Activated T-cell treated with anti-CD3 and anti-CD28 coated beads for 48 hours (primary cell): ENCODE measurements around the gene SEPTIN1.

Experiments used
- DNase-seq: peaks from one replicate; pipeline ENCODE4 v3.0.0-alpha.2; 2020; ENCODE audit warnings: low read depth

Gene SEPTIN1, protein sequence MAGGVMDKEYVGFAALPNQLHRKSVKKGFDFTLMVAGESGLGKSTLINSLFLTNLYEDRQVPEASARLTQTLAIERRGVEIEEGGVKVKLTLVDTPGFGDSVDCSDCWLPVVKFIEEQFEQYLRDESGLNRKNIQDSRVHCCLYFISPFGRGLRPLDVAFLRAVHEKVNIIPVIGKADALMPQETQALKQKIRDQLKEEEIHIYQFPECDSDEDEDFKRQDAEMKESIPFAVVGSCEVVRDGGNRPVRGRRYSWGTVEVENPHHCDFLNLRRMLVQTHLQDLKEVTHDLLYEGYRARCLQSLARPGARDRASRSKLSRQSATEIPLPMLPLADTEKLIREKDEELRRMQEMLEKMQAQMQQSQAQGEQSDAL

DNA sequence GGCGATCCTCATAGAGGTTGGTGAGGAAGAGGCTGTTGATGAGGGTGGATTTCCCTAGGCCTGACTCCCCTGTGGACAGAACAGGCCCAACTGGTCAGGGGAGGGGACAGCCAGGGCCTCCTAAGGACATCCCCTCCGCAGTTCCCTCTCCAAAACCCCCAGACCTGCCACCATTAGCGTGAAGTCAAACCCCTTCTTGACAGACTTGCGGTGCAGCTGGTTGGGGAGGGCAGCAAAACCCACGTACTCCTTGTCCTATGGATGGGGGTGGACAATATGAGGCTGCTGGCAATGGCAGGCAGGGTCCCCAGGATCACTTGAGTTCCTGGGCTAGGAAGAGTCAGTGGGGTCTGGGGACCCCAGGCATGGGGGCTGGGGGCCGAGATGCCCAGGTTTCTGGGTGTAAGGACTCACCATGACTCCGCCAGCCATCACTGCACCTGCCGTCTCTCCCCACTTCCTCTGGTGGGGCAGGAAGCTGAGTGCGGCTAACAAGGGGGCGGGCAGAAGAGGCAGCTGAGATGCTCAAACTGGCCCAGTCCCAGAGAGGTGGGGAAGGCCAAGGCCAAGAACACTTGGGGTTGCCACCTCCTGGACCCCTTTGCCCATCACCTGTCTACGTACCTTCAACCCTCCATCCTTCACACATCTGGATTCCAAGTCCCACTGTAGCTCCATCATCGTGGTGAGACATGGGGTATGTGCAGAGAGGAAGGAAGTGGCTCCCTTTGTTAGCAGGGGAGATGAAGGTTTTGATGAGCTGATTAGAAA, at the start of gene SEPTIN1:
SEPTIN1 (minus strand) TSS at position 451 of the 771 bp plus-strand sequence; CDS start at position 432, 19 bp downstream.
- DNase-seq, result peak; percentile 69

DNA sequence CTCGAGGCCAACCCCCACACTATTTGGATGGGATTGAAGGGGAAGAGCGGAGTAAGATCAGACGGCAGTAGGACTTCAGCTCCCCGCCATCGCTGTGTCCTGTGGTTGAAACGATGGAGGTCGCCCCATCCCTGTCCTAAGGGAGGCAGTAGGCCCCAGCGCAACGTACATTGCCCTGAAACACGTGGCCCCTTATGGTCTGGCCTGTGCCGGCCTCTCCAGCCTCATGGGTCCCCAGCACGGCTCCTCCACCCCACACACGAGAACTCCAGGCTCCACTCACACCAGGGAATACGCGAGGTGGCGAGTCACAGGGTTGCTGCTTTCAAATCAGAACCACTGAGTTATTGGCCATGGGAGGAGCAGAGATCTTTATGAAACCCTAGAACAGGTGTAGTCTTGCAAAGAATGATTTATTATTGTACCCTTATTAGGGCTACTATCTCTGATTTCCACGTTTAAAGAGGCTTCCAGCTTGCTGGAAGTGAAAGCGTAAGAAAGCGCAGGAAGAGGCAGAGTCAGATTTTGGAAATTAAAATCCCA, 48.1 kb upstream of the SEPTIN1 start:
- DNase-seq, result no peak

DNA sequence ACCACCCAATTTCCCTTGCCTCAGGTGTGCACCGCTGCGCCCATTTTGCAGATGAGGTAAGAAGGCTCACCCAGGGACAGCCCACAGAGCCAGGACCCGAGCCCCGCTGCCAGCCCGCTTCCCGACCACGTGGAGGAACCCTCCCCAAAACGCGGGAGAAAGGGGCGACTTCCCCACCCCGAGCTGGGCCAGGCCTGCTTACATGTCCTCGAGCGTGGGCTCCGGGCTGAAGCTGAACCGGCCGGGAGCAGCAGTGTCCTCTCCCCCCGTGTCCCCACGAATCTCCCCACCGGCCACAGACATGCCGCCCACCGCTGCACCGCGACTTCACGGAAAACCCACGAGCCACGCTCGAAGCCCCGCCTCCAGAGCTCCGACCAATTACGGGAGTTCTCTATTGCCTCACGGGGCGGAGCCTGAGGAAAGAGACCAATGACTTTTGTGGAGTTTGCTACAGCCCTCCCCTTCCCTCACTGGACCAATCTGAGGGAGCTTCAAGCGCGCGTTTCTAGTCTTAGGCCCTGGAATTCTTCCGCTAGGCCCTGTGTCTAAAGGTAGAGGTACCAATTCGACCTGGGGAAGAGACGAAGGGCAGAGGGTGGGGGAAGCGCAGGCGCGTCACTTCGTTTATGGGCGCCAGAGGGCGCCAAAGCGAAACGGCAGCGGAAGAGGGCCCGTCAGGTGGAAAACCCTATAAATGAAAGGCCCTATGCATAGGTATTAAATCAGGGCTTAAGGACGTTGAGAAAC, 47.5 kb upstream of the SEPTIN1 start, which contains the start of gene DCTPP1:
DCTPP1 (minus strand) TSS at position 353 of the 750 bp plus-strand sequence; CDS start at position 303, 50 bp downstream.
- DNase-seq, result peak; percentile 93

DNA sequence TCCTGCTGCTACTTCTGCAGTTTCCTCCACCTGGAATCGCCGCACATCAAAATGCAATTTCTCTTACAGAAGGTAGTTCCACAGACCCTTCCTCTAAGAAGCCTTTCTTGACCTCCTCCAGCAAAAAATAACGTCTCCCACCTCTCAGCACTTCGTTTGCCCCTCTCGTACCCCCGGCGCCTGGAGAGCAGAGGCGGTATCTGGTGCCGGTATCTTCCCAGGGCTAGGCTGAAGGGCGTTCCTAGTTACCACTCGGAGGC, 47.0 kb upstream of the SEPTIN1 start:
- no peak for DNase-seq

DNA sequence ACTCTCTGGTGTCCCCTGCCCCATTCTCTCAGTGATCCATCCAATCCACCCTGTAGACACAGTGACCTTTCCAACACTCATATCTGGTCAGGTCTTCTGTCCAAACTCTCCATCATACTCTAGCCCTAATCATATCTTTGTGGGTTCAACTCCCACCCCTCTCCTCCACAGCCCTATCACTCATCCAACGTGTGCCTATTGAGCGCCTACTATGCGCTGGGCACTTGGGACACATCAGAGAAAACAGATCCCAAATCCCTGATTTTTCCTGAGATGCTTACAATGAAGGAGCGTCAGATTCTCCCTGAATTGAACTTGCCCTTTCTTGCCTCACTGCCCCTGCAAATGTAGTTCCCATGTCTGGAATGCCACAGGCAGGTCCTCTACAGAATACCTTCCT, 45.7 kb upstream of the SEPTIN1 start:
- DNase-seq, result no peak

DNA sequence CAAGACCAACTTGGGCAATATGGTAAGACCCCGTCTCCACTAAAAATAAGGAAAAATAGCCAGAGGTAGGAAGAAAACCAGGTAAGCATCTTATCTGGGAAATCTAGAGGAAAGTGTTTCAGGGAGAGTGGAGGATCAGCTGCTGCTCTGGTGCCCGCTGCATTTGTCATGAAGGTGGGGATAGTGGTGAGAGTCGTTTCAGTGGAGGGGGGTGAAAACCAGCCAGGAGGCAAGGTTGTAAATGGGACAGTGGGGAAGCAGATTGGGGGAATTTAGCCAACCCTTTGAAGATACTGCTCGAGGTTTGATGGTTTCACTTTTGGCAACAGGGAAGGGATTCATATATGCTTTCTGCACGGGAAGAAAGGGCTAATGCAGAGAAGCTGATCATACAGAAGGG, 38.6 kb upstream of the SEPTIN1 start:
- no peak for DNase-seq

DNA sequence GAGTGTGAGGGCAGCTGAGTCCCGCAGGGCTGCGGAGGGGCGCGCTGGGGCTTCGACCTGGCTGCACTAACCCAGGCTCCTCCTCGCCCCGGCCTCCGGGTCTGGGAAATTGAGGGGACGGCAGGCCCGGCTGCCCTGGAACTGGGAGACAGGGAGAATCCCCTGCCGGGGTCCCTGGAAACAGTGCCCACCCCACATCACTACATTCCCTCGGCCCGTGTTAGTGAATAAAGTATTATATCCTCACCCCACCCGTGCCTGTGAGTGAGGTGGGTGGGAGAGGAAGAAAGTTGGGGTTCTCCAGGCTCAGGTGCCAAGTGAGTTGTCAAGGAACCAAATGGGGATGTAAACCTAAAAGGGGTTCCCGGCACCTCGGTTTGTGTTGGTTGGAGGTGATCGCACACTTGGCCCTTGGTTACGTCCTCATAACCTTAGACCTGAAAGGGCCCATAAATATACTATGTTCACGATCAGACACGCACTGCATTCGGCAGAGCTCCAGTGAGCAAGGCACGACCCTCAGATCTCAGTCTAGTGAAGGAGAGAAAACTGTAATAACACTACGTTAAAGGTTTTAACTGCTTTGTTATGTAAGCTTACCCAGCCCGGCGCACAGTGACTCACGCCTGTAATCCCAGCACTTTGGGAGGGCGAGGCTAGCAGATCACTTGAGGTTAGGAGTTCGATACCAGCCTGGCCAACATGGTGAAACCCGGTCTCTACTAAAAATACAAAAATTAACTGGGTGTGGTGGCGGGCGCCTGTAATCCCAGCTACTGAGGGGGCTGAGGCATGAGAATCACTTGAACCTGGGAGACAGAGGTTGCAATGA, 36.2 kb upstream of the SEPTIN1 start:
- DNase-seq, result no peak

DNA sequence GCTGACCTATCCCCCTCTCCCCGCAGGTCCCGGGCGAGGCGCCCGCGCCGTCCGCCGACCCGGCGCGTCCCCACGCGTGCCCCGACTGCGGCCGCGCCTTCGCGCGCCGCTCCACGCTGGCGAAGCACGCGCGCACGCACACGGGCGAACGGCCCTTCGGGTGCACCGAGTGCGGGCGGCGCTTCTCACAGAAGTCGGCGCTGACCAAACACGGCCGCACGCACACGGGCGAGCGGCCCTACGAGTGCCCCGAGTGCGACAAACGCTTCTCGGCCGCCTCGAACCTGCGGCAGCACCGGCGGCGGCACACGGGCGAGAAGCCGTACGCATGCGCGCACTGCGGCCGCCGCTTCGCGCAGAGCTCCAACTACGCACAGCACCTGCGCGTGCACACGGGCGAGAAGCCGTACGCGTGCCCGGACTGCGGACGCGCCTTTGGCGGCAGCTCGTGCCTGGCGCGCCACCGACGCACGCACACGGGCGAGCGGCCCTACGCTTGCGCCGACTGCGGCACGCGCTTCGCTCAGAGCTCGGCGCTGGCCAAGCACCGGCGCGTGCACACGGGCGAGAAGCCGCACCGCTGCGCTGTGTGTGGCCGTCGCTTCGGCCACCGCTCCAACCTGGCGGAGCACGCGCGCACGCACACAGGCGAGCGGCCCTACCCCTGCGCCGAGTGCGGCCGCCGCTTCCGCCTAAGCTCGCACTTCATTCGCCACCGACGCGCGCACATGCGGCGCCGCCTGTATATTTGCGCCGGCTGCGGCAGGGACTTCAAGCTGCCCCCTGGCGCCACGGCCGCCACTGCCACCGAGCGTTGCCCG, 35.4 kb upstream of the SEPTIN1 start:
- peak; percentile 90 for DNase-seq

DNA sequence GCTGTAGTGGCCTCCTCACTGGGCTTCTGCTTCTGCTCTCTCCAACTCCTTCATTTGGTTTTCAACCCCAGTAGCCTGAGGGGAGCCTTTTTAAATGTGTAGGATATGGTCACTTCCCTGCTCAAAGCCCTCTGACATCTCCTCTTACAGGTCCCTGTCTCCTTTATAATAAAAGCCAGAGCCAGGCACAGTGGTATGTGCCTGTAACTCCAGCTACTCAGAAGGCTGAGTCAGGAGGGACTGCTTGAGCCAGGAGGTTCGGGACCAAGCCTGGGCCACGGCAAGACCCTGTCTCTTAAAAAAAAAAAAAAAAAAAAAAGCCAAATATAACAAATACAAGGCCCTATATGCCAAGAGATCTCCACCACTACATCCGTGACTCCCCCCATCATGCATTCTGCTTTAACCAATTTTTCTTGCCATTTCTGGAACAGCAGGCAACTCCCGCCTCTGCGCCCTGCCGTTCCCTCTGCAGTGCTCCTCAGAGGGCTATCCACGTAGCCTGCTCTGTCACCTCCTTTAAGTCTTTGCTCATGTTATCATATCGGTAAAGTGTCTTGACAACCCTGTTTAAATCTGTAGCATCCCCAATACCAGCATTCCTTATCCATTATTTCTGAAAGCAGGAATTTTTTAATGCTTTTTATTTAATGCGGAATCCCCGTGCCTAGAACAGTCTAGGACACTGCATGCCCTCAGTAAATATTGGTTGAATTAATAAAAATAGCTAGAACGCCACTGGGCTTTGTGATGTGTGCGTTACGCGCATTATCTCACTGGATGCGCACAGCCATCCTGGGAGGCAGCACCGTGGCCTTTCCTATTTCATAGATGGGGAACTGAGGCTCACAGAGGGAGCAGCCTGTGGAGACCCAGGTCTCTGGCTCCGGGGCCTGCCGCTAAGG, 34.5 kb upstream of the SEPTIN1 start:
- DNase-seq, result no peak

DNA sequence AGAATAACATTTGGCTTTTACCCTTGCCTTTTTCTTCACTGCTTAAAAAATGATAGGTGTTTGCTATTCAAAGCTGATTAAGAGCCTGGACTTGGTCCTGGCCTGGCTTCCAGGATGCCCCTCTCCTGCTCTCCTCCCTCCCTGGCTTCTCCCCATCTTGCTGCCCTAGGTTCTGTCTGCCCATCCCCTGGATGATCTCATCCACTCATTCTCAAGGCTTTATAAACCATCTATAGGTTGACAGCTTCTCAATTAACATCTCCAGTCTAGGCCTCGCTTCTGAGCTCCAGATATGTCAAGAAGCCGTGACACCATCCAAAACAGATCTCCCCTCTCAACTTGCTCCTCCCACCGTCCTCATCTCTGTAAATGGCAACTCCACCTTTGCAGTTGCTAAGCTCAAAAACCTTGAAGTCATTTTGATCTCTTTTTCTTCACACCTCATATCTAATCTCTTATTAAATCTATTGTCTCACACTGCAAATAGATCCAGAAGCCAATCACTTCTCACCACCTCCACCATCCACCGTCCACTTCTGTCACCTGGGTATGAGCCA, 33.8 kb upstream of the SEPTIN1 start:
- DNase-seq, result no peak

DNA sequence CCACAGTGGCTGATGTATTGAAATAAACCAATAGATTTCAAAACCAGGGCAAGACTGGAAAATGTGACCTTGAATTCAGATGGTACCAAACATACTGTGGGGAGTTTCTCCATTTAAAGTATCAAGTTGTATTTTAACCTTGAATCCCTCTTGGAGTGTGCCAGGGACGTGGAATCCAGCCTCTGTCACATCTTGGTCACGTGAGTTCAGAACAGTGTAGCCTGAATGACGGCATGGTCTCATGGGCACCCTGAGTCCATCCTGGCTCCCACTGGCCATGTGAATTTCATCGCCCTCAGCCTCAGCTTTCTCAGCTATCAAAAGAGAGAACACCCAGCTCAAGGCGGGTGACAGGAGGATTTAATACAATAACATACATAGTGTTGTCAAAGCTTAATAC, 31.8 kb upstream of the SEPTIN1 start:
- DNase-seq, result no peak

DNA sequence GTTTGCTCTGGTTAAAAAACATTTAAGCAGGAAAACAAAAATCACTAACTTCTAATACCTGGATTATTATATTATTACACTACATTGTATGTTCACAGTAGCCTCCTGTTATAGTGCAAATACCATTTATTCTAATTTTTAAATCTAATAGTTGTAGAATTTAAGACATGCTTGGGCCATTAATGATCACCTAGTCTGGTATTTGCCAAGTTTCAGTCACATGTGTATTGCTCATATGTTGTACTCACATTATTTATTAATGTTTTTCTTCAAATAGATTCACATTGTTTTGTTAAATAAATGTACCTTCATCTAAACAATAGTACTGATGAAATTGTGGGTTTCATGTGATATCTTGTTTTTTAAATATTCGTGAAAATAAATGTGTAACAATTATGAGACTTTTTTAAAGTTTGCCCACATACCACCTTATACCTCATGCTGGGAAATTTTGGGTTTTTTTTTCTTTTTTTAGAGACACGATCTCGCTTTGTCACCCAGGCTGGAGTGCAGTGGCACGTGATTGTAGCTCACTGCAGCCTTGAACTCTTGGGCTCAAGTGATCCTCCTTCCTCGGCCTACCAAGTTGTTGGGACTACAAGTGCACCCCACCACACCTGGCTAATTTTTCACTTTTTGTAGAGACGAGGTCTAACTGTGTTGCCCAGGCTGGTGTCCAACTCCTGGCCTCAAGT, 30.9 kb upstream of the SEPTIN1 start:
- no peak for DNase-seq

DNA sequence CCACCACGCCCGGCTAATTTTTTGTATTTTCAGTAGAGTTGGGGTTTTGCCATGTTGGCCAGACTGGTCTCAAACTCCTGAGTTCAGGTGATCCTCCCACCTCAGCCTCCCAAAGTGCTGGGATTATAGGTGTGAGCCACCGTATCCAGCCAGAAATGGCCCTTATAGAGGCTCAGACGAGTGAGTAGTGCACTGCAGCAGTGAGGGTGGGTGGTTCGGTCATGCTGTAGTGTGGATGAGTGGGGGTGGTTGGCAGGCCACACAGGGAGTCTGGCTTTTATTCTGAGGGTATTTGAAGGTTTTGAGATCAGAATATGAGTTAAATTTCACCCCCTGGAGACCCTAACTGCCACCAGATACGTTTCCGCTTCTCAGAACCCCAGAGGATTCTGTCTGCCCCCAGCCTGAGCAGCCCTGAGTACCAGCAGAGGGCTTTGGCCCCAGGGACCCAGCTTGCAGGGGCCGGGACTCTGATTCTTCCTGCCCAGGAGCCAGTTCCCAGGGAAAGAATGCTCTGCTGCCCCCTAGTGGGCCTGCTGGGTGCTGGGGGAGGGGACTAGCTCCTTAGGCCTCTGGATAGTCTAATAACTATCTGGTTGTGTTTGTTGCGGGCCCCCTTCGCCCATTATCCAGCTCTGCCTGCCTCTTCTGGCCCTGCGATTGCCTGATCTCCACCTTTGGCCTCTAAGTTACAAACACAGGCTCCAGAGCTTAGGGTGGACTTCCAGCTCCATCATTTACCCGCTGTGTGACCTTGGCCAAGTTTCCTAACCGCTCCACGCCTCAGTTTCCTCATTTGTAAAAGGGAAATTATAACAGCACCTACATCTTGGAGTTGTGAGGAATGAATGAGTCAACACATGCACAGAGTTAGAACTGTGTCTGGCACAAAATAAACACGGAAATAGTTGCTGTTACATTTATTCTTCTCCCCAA, 27.0 kb upstream of the SEPTIN1 start:
- peak; percentile 89 for DNase-seq

DNA sequence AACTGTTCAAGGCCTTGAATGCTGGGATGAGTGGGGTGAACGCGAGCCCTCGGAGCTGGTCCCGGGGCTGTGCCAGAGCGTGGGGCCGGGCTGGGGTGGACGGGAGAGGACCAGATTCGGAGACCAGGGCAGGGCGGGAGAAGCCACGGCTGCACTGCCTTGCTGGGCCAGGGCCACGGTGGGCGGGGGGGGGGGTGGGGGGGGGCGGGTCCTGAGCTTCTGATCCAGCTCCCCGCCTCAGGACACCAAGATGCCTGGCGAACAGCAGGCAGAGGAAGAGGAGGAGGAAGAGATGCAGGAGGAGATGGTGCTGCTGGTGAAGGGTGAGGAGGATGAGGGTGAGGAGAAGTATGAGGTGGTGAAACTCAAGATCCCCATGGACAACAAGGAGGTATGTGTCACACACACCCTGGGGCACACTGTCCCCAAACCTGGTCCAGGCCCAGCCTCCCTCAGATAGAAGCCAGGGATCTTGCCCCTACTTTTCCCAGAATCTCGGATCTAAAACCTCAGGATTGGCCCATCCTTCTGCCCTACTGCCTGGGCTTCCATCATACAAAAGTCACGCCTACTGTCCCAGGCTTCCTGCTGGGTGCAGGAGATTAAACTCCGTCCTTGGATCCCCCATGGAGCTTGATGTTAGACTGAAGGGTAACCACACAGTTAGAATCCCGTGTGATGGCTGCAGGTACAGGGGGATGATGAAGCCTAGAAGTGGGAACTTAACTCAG, 25.6 kb upstream of the SEPTIN1 start:
- no peak for DNase-seq

DNA sequence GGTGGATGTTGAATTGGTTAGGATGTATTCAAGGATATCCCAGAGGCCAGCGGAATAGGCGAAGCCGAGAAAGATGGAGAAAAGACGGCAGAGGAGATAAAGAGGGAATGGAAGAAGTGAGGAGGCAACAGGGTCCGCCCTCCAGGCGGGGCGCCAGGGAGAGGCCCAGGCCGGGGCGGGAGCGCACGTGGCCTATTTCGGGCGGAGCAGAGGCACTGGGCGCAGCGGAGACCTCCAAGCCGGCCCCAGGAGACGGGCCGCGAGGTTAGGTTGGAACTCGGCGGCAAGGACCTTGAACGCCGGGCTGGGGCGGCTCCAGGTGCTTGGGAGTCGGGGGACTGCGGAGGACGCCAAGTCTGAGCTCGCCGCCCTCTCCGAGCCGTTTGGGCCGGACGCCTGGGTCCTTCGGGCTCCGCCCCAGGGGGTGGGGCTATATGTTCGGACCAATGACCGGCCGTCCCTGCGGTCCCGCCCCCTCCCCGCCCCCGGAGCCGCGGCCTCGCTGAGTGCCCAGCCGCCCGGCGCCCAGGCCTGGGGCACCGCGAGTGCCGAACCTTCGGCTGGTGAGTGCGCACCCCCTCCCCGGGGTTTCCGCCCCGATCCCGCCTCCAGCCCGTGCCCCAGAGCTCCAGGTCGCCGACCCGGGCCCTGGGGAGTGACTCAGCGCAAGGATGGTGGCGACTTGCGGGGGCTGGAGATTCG, 24.9 kb upstream of the SEPTIN1 start, which contains the start of gene ZNF771:
ZNF771 (plus strand) TSS at position 505 of the 702 bp plus-strand sequence. CDS start 448 bp downstream, outside the sequence.
- DNase-seq, result peak; percentile 92

DNA sequence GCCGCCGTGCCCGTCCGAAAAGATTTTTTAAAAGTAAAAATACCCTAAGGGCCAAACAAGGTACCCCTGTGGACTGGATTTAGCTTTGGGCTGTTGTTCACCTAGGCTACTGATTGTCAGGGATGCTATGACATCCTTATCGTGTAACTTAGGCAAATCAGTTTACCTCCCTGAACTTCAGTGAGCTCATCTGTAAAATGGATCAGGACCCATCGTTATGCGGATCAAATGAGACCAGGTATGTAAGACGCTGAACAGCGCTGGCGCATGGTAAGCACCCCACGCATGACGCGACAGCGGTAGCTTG, 24.4 kb upstream of the SEPTIN1 start:
- no peak for DNase-seq
